Measurements from ENCODE around the gene ATP1A2.

ATP1A2 gene

GRCh38 chr1:160115545-160116282, at the start of gene ATP1A2:
TSS of gene ATP1A2 (plus strand) at chr1:160115759. CDS start at chr1:160115862, 103 bp downstream.
- no peak for DNase-seq

DNA sequence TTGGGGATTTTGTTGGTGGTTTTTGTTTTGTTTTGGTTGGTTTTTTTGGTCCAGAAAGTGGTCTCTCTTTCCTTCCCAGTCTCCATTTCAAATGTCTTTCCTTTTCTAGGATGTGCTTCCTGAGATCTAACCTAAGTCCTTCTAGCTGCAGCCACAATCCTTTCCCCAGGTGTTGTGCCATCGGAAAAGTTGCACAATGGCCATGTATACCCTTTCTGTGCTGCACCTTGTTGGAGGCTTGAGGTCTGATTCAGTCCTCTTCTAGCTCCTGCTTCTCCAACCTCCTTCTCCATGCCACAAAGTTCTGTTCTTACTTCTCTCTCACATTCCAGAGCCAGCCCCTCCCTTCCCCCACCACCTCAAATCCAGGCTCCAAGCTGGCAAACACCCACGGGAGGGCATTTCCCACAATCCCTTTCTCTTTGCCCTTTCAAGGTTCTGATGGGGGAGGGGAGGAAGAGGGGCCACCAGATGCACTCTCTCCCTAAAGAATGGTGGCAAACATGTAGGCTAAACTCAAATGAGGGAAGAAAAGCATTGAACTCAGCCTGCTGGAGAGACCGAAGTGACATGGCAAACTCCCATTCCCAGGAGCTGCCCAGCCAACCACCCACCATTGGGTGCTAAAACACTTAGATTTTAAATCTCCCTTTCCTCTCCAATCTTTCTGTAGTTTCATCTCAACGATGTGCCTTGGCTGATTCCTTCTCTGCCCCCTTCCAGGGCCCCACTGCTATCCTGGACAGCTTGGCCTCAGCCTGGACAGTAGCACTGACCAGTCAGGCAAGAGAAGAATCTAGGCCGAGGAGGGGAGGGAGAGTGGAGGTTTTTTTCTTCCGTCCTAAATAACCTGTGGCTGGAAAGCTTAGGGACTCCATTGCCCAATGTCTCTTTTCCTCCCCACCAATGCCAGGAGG, 48.5 kb upstream of the ATP1A2 start:
- no peak for DNase-seq

GRCh38 chr1:160068225-160068624, 47.3 kb upstream of the ATP1A2 start:
- DNase-seq, result no peak

DNA sequence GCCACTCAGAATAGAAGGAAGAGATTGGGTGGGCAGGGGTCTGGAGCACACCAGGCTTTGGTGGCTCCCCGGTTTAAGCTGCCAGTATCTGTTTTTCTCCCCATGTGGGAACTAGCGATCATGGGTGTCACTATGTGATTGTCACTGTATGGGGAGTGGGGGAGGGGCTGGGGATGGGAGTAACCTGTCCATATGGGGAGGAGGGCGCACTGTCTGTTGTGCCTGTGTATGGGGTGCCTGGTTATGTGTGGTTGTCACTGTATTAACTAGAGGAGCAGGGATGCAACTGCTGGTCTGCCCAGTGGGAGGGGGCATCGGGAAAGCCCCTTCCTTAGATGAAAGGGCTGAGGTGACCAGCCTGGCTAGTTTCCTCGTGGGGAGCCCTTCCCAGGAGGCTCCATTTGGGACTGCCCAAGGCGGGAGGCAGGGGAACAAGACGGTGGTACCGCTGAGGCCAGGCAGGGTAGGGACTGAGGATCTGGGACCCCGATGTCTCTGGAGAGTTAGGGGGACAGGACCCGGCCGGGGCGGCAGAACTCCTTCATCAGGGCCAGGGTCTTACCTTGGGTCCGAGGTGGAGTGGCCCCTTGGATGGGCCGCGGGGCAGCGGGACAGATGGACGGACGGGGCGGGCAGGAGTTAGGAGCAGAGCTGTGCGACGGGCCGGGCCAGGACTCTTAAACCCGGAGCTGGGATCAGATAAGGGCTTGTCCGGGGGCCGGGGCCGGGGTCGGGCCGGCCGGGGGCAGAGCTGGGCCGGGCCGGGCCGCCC, 45.9 kb upstream of the ATP1A2 start, which contains the start of gene KCNJ10:
Gene KCNJ10, minus strand, starts transcription at position 701 of the 772 bp plus-strand sequence. CDS start 27,628 bp downstream, outside the sequence.
- DNase-seq, result no peak

- peak; percentile 69 for DNase-seq
Measured at GRCh38 chr1:160070243-160071163, 45.1 kb upstream of the ATP1A2 start.

- DNase-seq, result no peak
Measured at GRCh38 chr1:160071289-160071688, 44.3 kb upstream of the ATP1A2 start.

- no peak for DNase-seq
Measured at GRCh38 chr1:160074865-160075264, 40.7 kb upstream of the ATP1A2 start.

DNA sequence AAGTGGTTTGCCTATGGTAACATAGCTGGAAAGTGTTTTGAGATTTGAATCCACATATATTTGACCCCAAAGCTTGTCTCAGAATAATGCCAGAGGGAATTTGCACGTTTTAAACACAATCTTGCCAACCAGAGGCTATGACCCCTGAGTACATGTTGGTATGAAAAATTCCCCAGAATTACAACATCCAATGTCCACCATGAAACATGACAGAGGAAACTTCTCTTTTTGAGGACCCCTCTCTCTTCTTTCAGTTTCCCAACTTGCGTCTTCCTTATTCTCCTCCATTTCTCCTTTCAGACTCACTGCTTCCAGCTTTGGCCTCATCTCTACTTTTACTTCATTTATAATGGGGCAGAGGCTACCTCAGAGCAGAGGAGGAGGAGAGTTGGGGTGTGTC, 39.7 kb upstream of the ATP1A2 start:
- DNase-seq, result no peak

DNA sequence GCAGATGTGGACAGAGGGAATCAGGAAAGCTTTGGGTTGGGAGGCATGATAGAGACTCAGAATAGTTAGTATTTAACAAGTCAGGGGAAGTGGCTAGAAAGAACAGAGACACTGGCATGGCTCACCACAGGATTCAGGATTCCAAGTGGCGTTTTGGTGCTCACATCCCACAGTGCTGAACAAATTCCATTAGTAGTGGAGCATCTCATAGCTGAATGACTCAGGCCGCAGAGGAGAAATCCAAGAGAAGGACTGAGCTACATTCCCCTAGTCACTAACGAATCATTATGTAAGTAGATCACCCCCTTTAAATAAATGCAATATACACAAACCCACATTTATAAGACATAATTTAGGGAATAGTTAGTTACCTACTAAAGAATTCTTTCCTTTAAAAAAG, 39.3 kb upstream of the ATP1A2 start:
- DNase-seq, result no peak

DNA sequence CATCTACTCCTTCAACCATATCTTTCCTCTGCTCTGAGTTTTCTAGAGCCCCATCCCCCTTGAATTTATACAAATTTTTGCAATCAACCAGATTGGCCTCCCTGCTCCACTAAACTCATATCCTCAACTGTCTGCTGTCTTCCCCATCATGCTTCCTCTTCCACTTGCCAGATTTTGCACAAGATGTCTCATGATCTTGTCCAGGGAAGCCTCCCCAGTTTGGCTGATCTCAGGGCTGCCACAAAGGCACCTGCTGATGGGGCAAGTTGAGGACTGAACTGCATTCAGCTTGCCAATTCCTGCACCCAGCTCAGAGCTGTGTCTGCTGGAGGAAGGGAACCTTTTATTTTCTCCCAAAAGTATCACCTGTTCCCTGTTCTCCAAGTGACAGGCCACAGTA, 38.1 kb upstream of the ATP1A2 start:
- no peak for DNase-seq

DNA sequence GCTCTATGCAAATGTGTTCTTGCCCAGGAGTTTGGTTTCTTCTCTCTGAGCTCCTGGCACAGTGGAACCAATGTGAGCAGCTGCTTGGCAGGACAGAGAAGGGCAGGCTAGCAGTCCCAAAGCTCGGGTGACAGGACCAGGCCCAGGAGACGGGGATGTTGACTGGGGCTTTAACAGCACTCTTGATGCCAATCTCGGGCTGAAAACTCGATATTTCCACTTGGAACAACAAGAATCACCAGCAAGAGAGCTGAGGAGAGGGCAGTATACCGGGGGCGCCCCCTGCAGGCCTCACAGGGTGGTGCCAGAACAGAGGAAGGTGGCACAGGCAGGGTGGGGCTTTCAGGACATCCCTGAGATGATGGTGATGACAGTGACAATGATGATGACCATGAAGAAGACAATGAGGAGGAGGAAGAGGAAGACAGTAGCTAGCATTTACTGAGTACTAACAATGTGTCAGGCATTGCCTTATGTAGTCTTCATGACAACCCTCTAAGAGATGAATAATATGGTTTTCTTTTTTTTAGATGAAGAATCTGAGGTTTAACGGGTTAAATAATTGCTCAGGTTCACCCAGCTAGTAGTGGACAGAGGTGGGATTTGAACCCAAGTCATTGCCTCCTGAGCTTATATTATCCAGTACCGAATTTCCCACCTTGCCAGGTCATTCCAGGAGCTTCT, 36.9 kb upstream of the ATP1A2 start:
- DNase-seq, result peak; percentile 66

DNA sequence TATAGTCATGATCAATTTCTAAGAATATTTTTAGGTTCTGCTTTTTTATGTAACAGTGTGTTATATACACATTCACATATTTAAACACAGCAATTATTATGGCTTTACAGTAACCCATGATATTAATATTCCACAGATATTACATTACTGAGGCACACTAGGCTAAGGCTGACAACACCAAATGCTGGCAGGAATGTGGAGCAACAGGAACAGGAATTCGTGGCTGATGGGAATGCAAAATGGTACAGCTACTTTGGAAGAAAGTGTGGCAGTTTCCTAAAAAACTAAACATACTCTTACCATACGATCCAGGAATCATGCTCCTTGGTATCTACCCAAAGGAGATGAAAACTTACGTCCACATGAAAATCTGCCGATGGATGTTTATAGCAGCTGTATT, 36.1 kb upstream of the ATP1A2 start:
- DNase-seq, result no peak

DNA sequence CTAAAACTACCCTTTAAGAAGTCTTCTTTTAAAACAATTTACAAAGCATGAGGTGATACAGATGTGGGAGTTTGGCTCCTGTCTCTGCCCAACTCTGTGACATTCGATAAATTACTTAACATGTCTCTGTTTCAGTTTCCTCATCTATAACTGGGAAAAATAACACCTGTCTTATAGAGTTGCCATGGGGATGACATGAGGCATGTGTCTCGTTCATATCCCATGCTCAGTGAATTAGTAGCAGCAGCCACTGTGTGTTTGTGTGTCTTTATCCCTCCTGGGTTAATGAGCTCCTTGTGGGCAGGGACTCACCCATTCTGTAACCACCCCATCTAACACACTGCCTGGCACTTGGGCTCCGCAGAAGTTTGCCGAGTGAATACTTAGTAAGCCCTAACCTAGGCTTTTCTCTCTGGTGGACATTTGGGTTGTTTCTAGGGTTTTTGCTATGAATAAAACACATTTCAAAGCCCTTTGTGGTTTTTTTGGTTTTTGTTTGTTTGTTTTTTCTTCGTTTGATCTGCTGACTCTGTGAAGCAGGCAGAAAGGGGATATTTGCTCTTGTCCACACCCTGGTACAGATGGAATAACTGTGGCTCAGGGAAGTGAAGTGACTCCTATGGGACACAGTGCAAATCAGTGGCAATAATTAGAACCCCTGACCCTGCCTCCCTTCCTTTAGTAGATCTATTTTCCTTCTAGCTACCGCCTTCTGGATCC, 35.0 kb upstream of the ATP1A2 start:
- no peak for DNase-seq

DNA sequence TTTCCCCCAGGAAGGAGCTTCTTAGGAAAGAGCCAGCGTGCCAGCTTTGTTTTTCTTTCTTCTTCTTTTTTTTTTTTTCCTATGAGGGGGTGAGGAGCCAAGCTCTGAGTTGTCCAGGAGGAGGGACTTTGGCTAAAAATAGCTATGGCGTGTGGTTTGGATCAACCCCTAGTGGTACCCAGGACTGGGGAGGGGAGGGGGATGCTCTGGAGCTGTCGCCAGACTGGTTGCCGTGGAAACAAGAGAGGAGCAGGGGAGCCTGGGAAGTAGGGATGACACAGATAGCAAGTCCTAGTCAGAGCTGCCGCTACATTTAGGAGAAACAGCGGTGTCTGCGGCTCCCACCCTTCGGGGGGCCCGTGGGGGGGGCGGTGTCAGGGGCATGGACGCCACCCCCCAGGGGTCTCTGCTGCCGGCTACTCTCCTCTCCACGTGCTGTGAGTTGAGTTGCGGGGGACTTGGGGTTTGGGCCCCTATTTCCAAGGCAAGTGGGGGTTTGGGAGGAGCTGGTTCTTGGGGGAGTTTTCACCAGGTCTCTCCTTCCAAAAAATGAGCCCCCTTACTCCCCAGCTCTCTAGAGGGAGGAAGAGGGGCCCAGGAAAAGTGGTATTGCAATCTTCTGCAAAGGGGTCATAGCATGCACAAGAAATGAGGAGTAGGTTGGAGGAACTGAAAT, 34.2 kb upstream of the ATP1A2 start, which contains the start of gene KCNJ9:
Gene KCNJ9, plus strand, starts transcription at position 278 of the 676 bp plus-strand sequence. CDS start 2,493 bp downstream, outside the sequence.
- DNase-seq, result no peak

DNA sequence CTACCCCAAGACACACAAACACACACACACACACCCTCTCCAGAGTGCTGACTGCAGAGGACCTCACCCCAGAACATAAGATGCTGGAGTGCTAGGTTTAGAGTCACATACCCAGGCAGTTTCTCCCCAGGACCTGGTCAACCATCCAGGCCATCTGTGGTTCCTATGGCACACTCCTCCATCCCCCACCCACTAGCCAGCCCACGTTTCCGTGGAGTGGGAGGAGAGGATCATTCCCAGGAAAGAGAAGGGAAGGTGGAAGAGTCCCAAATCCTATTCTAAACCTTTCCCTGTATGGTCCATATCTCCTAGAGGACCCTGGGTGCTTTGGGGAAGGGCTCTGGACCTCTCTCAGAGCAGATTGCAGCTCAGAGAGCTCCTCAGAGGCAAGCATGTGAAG, 33.1 kb upstream of the ATP1A2 start:
- no peak for DNase-seq

GRCh38 chr1:160082926-160083325, 32.6 kb upstream of the ATP1A2 start:
- no peak for DNase-seq

- DNase-seq, result peak; percentile 81
Measured at GRCh38 chr1:160083968-160084770, 31.4 kb upstream of the ATP1A2 start.

DNA sequence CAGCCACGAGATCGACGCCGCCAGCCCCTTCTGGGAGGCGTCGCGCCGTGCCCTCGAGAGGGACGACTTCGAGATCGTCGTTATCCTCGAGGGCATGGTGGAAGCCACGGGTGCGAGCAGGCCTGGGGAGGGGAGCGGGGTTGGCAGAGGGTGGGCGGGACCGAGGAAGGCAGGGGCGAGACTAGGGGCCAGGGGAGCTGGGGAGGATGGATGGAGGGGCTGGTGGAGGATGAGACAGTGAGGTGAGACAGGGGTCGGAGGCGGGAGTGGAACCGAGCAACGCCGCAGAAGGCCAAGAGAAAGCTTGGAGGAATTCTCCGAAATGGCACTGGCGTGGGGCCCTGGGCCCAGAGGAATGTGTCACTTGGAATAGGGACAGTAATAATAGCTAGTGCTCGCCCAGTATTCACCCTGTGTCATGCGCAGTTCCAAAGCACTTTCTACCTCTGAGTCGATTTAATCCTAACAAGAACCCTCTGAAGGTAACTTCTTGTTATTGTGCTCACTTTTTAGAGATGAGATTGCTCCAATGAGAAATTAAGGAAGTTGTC, 30.7 kb upstream of the ATP1A2 start:
- no peak for DNase-seq
